Measurements from ENCODE around the gene STK32C.

Gene STK32C

GRCh38 chr10:132251928-132252327 is 55.8 kb downstream of the STK32C start:
- H3K27ac ChIP-seq, result no peak overlapping the region
- TF ChIP-seq ZFX (IDR thresholded peaks at IDR 0.05; ENCODE audit: borderline replicate concordance) (no peak), CTCF (IDR thresholded peaks at IDR 0.05) (no peak)

- TF ChIP-seq CTCF (IDR thresholded peaks at IDR 0.05), result no peak
- no peak for TF ChIP-seq ZFX (IDR thresholded peaks at IDR 0.05; ENCODE audit: borderline replicate concordance)
- H3K27ac ChIP-seq, result no peak overlapping the region
Observed at GRCh38 chr10:132250481-132251475, 57.0 kb downstream of the STK32C start.

GRCh38 chr10:132249824-132250375 is 57.9 kb downstream of the STK32C start:
- no peak for TF ChIP-seq ZFX (IDR thresholded peaks at IDR 0.05; ENCODE audit: borderline replicate concordance)
- TF ChIP-seq CTCF (IDR thresholded peaks at IDR 0.05), result no peak
- no peak overlapping the region for H3K27ac ChIP-seq

GRCh38 chr10:132249226-132249724 is 58.5 kb downstream of the STK32C start:
- H3K27ac ChIP-seq, result no peak overlapping the region
- no peak for TF ChIP-seq ZFX (IDR thresholded peaks at IDR 0.05; ENCODE audit: borderline replicate concordance)
- no peak for TF ChIP-seq CTCF (IDR thresholded peaks at IDR 0.05)

GRCh38 chr10:132248455-132249225 is 59.1 kb downstream of the STK32C start:
- H3K27ac ChIP-seq, result no peak overlapping the region
- TF ChIP-seq CTCF (IDR thresholded peaks at IDR 0.05) (no peak), ZFX (IDR thresholded peaks at IDR 0.05; ENCODE audit: borderline replicate concordance) (no peak)

- H3K27ac ChIP-seq, result no peak overlapping the region
- TF ChIP-seq ZFX (IDR thresholded peaks at IDR 0.05; ENCODE audit: borderline replicate concordance), result no peak
- TF ChIP-seq CTCF (IDR thresholded peaks at IDR 0.05), result no peak
Observed at GRCh38 chr10:132247943-132248342, 59.8 kb downstream of the STK32C start.

Data from 22Rv1 (cell line).